NCI-H748 (cell line): ENCODE results near the gene EEF1AKMT3.
A peak's percentile ranks its signal among the peaks of the same experiment; 100 is the strongest.

ENCODE experiments used
- DNase-seq: peaks from one replicate; lab custom pipeline; 2025; ENCODE audit not compliant: unreplicated experiment; lab: John Stamatoyannopoulos, UW

The EEF1AKMT3 gene

GRCh38 chr12:57750561-57751431, 21.6 kb upstream of the EEF1AKMT3 start:
- DNase-seq, result no peak

- DNase-seq, result peak; percentile 37
Measured at GRCh38 chr12:57751432-57751787, 21.0 kb upstream of the EEF1AKMT3 start.

GRCh38 chr12:57751788-57752667, 20.4 kb upstream of the EEF1AKMT3 start, which contains the start of gene CDK4:
Gene CDK4 (minus strand): TSS chr12:57752310. CDS start chr12:57751717, 593 bp downstream.
- DNase-seq, result peak; percentile 100

- DNase-seq, result no peak
Measured at GRCh38 chr12:57752668-57753000, 19.8 kb upstream of the EEF1AKMT3 start.

GRCh38 chr12:57753756-57754337, 18.6 kb upstream of the EEF1AKMT3 start:
- DNase-seq, result no peak

- peak; percentile 94 for DNase-seq
Measured at GRCh38 chr12:57754411-57755193, 17.8 kb upstream of the EEF1AKMT3 start, which contains the start of gene MARCHF9. Gene MARCHF9 (plus strand): TSS chr12:57755103. CDS start chr12:57755529, 426 bp downstream.

GRCh38 chr12:57755194-57755453, 17.3 kb upstream of the EEF1AKMT3 start:
- DNase-seq, result no peak

- peak; percentile 54 for DNase-seq
Measured at GRCh38 chr12:57755454-57756372, 16.7 kb upstream of the EEF1AKMT3 start.

- DNase-seq, result peak; percentile 69
Measured at GRCh38 chr12:57756406-57757341, 15.7 kb upstream of the EEF1AKMT3 start.

- DNase-seq, result no peak
Measured at GRCh38 chr12:57757771-57758170, 14.6 kb upstream of the EEF1AKMT3 start.

- no peak for DNase-seq
Measured at GRCh38 chr12:57758552-57759359, 13.7 kb upstream of the EEF1AKMT3 start.

- peak; percentile 37 for DNase-seq
Measured at GRCh38 chr12:57759360-57759980, 12.9 kb upstream of the EEF1AKMT3 start.

GRCh38 chr12:57760347-57760982, 11.9 kb upstream of the EEF1AKMT3 start:
- DNase-seq, result no peak

GRCh38 chr12:57761391-57761998, 10.9 kb upstream of the EEF1AKMT3 start:
- DNase-seq, result no peak

GRCh38 chr12:57762463-57762862, 10.0 kb upstream of the EEF1AKMT3 start:
- no peak for DNase-seq

- no peak for DNase-seq
Measured at GRCh38 chr12:57763881-57764661, 8.3 kb upstream of the EEF1AKMT3 start.
